Vagina (tissue), 2 donors: ENCODE data around the gene YAP1.

Experiments used
- POLR2A ChIP-seq, 2 donors: fragments of 450-650 bp; IDR thresholded peaks; one replicate each; pipeline ENCODE4 v1.6.1; 2017; ENCODE audit warnings: antibody characterized with exemption in 2 of 2, mild to moderate bottlenecking in 2 of 2, moderate library complexity in 2 of 2
- POLR2AphosphoS5 ChIP-seq, 2 donors: sonication (generic); formaldehyde crosslinking; IDR thresholded peaks; one replicate each; pipeline ENCODE4 v1.9.0; 2017; ENCODE audit warnings: antibody characterized with exemption in 2 of 2, mild to moderate bottlenecking in 2 of 2, low read depth in 1 of 2; ENCODE audit not compliant: insufficient read depth in 1 of 2
- TF ChIP-seq, protein P1 (sequence below), 3 experiments: fragments of 450-650 bp in 2 of 3; fragments of 200-600 bp in 1 of 3; sonication (generic) in 1 of 3; IDR thresholded peaks; one replicate each; pipeline ENCODE4 v1.5.1; 2017 to 2019; ENCODE audit warnings: antibody characterized with exemption in 3 of 3, mild to moderate bottlenecking in 2 of 3, moderate library complexity in 2 of 3

DNA sequence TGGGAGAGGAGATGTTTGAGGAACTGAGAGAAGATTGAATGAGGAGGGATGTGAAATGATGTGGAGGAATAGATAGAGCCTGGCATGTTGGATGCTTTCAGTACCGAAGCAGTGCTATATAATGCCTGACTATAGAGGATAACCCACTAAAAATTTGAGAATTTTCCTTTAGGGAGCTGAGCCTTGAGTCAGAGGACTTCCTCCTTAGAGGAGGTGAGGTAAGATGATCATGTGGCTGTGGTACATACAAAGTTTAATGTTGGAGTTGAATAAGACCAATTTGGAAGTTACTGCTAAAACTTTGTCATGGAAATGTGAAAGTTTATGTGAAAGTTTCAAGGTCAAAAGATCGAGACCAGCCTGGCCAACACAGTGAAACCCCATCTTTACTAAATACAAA is 66.9 kb downstream of the YAP1 start:
- TF ChIP-seq, protein P1, sequence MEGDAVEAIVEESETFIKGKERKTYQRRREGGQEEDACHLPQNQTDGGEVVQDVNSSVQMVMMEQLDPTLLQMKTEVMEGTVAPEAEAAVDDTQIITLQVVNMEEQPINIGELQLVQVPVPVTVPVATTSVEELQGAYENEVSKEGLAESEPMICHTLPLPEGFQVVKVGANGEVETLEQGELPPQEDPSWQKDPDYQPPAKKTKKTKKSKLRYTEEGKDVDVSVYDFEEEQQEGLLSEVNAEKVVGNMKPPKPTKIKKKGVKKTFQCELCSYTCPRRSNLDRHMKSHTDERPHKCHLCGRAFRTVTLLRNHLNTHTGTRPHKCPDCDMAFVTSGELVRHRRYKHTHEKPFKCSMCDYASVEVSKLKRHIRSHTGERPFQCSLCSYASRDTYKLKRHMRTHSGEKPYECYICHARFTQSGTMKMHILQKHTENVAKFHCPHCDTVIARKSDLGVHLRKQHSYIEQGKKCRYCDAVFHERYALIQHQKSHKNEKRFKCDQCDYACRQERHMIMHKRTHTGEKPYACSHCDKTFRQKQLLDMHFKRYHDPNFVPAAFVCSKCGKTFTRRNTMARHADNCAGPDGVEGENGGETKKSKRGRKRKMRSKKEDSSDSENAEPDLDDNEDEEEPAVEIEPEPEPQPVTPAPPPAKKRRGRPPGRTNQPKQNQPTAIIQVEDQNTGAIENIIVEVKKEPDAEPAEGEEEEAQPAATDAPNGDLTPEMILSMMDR (IDR thresholded peaks at IDR 0.05) = no peak
- TF ChIP-seq POLR2AphosphoS5 (IDR thresholded peaks at IDR 0.05; ENCODE audit: insufficient read depth in 1 of 2, low read depth in 1 of 2) = no peak
- TF ChIP-seq POLR2A (IDR thresholded peaks at IDR 0.05) = no peak
